Adrenal gland (tissue), 12 donors: ENCODE measurements around the gene POMZP3. TPM values are rescaled to one million over a fixed set of nuclear protein-coding genes. Genes with fewer than 3 reads are reported as not detected.
"Not testable (repeated sequence)": the region's sequence is repeated elsewhere in the genome, so short reads cannot be mapped to it uniquely, and the experiment has no call there.

Source experiments
- DNase-seq, 7 donors: peaks; one replicate each; pipeline ENCODE4 v3.0.0-alpha.2; 2019 to 2020
- H3K27ac ChIP-seq, 5 donors: fragments of 200-600 bp; sonication (generic) in 4 of 5; 1 replicate in 3 of 5; 2 replicates in 2 of 5; pipeline versions ENCODE4 v1.5.1 to v1.8.0; 2016 to 2020; ENCODE audit warnings: mild to moderate bottlenecking in 1 of 5
- H3K27me3 ChIP-seq: fragments of 200-600 bp; 2 replicates; pipeline ENCODE4 v1.8.0; 2021
- H3K36me3 ChIP-seq, 2 donors: fragments of 200-600 bp; replicated peaks in 1 of 2; 1 replicate in 1 of 2; 2 replicates in 1 of 2; pipeline versions ENCODE4 v1.5.1 to v1.8.0; 2018 to 2022
- H3K4me1 ChIP-seq, 2 donors: fragments of 200-600 bp; replicated peaks in 1 of 2; 1 replicate in 1 of 2; 2 replicates in 1 of 2; pipeline versions ENCODE4 v1.5.1 to v1.8.0; 2018 to 2021
- H3K4me3 ChIP-seq, 4 donors: fragments of 200-600 bp; sonication (generic) in 3 of 4; one replicate each; pipeline ENCODE4 v1.5.1; 2016 to 2018
- H3K9me3 ChIP-seq, 3 donors: fragments of 200-600 bp; sonication (generic) in 1 of 3; replicated peaks in 1 of 3; 1 replicate in 2 of 3; 2 replicates in 1 of 3; pipeline versions ENCODE4 v1.5.1 to v1.8.0; 2016 to 2021
- WGBS, 4 donors: extraction: QIAGEN DNeasy Blood & Tissue Kit in 2 of 4; methylation state at CpG; one replicate each; pipeline versions ENCODE4 v1.1.5 to v1.1.7; 2013 to 2017; 5-methylcytosine and 5-hydroxymethylcytosine counted together
- intact Hi-C, 2 donors: fragments of 100-400 bp; cut with DNase I; formaldehyde crosslinking; loops; one replicate each; pipeline versions ENCODE4 v1.14.1 to v1.15.0; 2022 to 2023
- polyA plus RNA-seq, 3 donors: library from polyadenylated mRNA; stranded (reverse); fragments of 200-250 nt in 2 of 3; fragments of 350-450 nt in 1 of 3; fragmentation: Illumina TruSeq in 1 of 3; extraction: RNeasy Lipid Tissue Mini Kit (QIAGEN cat#74804) in 1 of 3; gene quantifications; one replicate each; pipeline ENCODE4 v1.2.3, GENCODE V29; 2013 to 2014
- total RNA-seq, 9 donors: library from RNA; depleted of rRNA in 4 of 9; stranded (reverse); fragments of >200 nt in 4 of 9; fragments of 120-200 nt in 1 of 9; fragmentation: NEBNext Ultra II Directional in 1 of 9; extraction: Animal tissue kit (Norgen Biotek cat#: 25700) in 1 of 9; gene quantifications; one replicate each; pipeline versions ENCODE4 v1.1.0 to v1.2.4, GENCODE V29; 2013 to 2023
- donor health status: healthy with polysubstance abuse.
- donor health status: Bipolar disorder and iron deficiency.
- donor health status: DM: yes; HTN: yes; CAD: no.
- donor health status: DM: no; HTN: no; CAD: no.
- donor health status: DM: no; HTN: no; CAD: no.
- donor health status: DM: yes; HTN: yes; CAD: no.

POMZP3 gene
- total and polyA plus RNA-seq, 12 donors: 2.1 to 24.8 (median 10.2) TPM

GRCh38 chr7:76600116-76600482, 27.0 kb downstream of the POMZP3 start:
- H3K9me3 ChIP-seq, H3K27me3 ChIP-seq, H3K4me1 ChIP-seq, intact Hi-C loops, H3K4me3 ChIP-seq, DNase-seq, H3K27ac ChIP-seq, H3K36me3 ChIP-seq: not testable (repeated sequence)
- 52 to 71% (median 66%) methylated on average over 1 of the region's 2 CpGs for WGBS, 4 donors

DNA sequence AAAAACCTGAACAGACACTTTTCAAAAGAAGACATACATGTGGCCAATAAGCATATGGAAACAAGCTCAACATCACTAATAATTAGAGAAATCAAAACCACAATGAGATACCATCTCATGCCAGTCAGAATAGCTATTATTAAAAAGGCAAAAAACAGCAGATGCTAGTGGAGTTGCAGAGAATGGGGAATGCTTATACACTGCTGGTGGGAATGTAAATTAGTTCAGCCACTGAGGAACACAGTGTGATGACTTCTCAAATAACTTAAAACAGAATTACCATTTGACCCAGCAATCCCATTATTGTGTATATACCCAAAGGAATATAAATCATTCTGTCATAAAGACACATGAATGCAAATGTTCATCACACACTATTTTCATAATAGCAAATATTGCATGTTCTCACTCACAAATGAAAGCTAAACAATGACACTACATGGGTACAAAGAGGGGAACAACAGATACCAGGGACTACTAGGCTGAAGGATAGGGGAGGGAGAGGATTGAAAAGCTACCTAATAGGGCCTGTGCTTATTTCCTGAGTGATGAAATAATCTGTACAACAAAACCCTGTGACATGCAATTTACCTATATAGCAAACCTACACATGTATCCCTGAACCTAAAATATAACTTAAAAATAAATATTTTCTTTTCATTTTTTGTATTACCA, 28.4 kb downstream of the POMZP3 start:
- H3K4me3 ChIP-seq, H3K4me1 ChIP-seq, intact Hi-C loops, H3K27me3 ChIP-seq, H3K36me3 ChIP-seq, H3K9me3 ChIP-seq, DNase-seq: not testable (repeated sequence)
- peak overlapping the region in 1 of 5 donors; percentile 19 for H3K27ac ChIP-seq

DNA sequence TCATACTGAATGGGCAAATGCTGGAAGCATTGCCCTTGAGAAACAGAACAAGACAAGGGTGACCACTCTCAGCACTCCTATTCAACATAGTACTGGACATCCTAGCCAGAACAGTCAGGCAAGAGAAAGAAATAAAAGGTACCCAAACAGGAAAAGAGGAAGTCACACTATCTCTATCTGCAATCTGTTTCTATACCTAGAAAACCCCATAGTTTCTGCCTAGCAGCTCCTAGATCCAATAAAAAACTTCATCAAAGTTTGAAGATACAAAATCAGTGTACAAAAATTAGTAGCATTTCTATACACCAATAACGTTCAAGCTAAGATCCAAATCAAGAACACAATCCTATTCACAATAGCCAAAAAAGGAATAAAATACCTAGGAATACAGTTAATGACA, 29.8 kb downstream of the POMZP3 start:
- H3K36me3 ChIP-seq, H3K27me3 ChIP-seq, intact Hi-C loops, H3K27ac ChIP-seq, H3K4me1 ChIP-seq, H3K4me3 ChIP-seq, H3K9me3 ChIP-seq, DNase-seq: not testable (repeated sequence)
- 70 to 88% (median 78%) methylated on average over 1 of the region's 1 CpG for WGBS, 4 donors

DNA sequence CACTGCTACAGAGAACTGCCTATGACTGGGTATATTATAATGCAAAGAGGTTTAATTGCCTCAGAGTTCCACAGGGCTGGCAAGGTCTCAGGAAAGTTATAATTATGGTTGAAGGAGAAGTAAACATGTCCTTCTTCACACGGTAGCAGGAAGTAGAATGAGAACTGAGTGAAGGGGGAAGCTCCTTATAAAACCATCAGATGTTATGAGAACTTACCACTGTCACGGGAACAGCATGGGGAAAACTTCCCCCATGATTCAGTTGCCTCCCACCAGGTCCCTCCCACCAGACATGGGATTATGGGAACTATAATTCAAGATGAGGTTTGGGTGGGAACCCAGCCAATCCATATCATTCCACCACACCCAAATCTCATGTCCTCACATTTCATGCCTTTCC, 34.4 kb downstream of the POMZP3 start:
- H3K4me3 ChIP-seq, DNase-seq, intact Hi-C loops, H3K36me3 ChIP-seq, H3K9me3 ChIP-seq, H3K4me1 ChIP-seq, H3K27me3 ChIP-seq, H3K27ac ChIP-seq: not testable (repeated sequence)
- WGBS, 4 donors: 74 to 85% (median 80%) methylated on average over 2 of the region's 2 CpGs

DNA sequence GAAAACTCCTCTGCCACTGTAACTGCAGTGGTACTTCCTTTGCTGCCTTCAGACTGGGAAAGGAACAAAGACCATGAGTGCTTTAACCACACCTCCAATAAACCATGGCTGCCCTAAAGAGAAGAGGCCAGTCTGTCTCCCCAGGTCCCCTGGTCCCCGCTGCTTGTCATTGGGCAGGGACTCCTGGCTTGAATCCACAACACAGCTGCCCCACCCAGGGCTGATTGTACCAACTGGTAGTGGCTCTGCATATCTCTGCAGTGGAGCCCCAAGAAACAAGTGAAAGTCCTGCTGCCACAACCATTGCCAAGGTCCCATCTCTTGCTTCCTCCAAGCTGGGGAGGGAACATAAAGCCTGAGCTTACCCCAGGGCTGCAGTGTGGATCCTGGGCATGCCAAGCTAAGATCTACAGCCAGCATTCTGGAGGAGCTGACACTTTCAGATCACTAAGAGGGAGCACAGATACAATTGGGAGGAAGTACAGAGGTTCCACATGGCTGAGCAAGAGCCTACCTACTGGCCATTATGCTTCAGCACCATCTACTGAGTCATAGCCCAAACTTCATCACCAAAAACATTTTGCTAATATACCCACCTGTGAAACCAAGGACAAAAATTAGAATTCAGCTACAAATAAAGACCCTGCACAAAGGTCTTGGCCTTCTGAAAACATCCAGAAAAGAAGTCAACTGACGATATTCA, 35.3 kb downstream of the POMZP3 start:
- H3K36me3 ChIP-seq, intact Hi-C loops, H3K9me3 ChIP-seq, H3K27me3 ChIP-seq, H3K27ac ChIP-seq, H3K4me3 ChIP-seq, DNase-seq: not testable (repeated sequence)
- H3K4me1 ChIP-seq: peaks cover 0 to 11% of the 10 kb centered on the region in 2 donors
- 76 to 100% (median 87%) methylated on average over 1 to 2 of the region's 2 CpGs for WGBS, 4 donors

DNA sequence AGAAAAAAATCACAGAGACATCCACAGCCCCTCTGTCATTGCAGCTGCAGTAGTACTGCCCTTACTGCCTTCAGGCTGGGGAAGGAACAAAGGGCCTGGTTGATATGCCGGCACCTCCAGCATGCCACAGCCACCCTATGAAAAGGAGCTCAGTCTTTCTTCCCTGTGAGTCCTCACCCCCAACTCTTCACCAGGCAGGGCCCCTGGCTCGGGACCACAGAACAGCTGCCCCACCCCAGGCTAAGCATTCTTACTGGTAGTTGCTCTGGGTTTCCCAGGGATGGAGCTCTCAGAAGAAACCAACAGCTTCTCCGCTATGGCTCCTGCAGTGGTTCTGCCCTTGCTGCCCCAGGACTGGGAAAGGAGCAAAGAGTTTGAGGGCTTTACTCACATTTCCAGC, 36.0 kb downstream of the POMZP3 start:
- H3K27ac ChIP-seq, DNase-seq, H3K9me3 ChIP-seq, H3K27me3 ChIP-seq, H3K4me3 ChIP-seq, intact Hi-C loops, H3K36me3 ChIP-seq: not testable (repeated sequence)
- WGBS, 4 donors: 80 to 100% (median 100%) methylated on average over 1 to 3 of the region's 3 CpGs
- peaks cover 0 to 11% of the 10 kb centered on the region in 2 donors for H3K4me1 ChIP-seq

- H3K27ac ChIP-seq, H3K9me3 ChIP-seq, H3K27me3 ChIP-seq, H3K36me3 ChIP-seq, DNase-seq, H3K4me3 ChIP-seq, intact Hi-C loops: not testable (repeated sequence)
- WGBS, 4 donors: 33% methylated on average over 1 of the region's 1 CpG; no CpG with 5 or more reads in 3 of the 4 donors
- H3K4me1 ChIP-seq: peaks cover 6 to 17% of the 10 kb centered on the region in 2 donors
Observed at GRCh38 chr7:76588586-76588985, 38.5 kb downstream of the POMZP3 start.

- H3K27ac ChIP-seq, H3K4me3 ChIP-seq, H3K36me3 ChIP-seq, H3K27me3 ChIP-seq, intact Hi-C loops, H3K9me3 ChIP-seq, DNase-seq: not testable (repeated sequence)
- WGBS, 4 donors: 94 to 98% (median 98%) methylated on average over 2 of the region's 2 CpGs
- peaks cover 10 to 32% of the 10 kb centered on the region in 2 donors for H3K4me1 ChIP-seq
Observed at GRCh38 chr7:76586585-76587315, 40.3 kb downstream of the POMZP3 start.

DNA sequence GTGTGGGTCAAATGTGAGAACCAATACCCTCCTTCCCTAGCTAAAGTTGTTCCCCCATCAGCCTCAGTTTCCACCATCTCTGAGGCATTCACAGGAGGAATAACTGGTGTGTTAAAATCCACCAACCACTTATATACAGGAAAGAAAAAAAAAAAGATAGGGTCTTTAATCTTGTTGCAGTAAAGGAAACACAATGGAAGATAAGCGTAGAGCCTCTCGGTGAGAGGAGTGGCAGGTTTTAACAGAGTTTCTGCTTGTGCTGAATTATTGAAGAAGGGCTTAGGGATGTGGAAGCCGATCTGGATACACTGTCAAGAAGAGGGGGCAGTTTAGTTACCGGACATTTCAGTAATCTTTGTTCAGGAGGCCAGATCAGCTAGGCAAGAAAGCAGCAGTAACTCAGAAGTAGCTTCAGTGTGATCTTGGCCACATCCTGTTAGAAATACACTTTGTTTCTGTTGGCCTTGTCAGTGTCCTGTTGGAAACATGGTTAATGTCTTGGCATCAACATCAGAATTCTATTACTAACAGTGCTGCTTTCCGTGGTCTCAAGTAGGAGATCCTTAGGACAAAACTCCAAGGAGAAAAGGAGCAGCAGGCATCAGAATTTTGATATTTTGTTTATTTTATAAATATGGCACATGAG, 43.3 kb downstream of the POMZP3 start:
- H3K4me3 ChIP-seq, H3K27me3 ChIP-seq, DNase-seq, intact Hi-C loops, H3K36me3 ChIP-seq, H3K9me3 ChIP-seq: not testable (repeated sequence)
- WGBS, 4 donors: 25 to 31% (median 29%) methylated on average over 4 to 5 of the region's 5 CpGs
- Histone ChIP-seq H3K4me1 (peaks cover 10 to 32% of the 10 kb centered on the region in 2 donors), H3K27ac (peak overlapping the region; percentile 54 to 84 (median 69))
